Epithelial cell of prostate (primary cell): ENCODE data around the gene PI4KA.
"Not testable (repeated sequence)": the region's sequence is repeated elsewhere in the genome, so short reads cannot be mapped to it uniquely, and the experiment has no call there.

Experiments
- DNase-seq: peaks from one replicate; pipeline ENCODE4 v3.0.0-alpha.2; 2011; ENCODE audit warnings: low read depth, low spot score
- H3K27ac ChIP-seq: fragments of 450-650 bp; 2 replicates; pipeline ENCODE4 v1.5.1; 2017; ENCODE audit warnings: mild to moderate bottlenecking

The PI4KA gene

GRCh38 chr22:20674998-20675397 lies 183.6 kb downstream of the PI4KA start:
- DNase-seq: no peak
- H3K27ac ChIP-seq: no peak overlapping the region

- H3K27ac ChIP-seq: no peak overlapping the region
- DNase-seq: no peak
Measured at GRCh38 chr22:20673295-20674195, 185.1 kb downstream of the PI4KA start.

- no peak for DNase-seq
- H3K27ac ChIP-seq: no peak overlapping the region
Measured at GRCh38 chr22:20672732-20673131, 185.9 kb downstream of the PI4KA start.

GRCh38 chr22:20672082-20672424 lies 186.6 kb downstream of the PI4KA start:
- no peak for DNase-seq
- H3K27ac ChIP-seq: no peak overlapping the region

- no peak for DNase-seq
Measured at GRCh38 chr22:20671409-20672081, 187.1 kb downstream of the PI4KA start.

GRCh38 chr22:20670457-20671261 lies 188.0 kb downstream of the PI4KA start:
- H3K27ac ChIP-seq, DNase-seq: not testable (repeated sequence)

More at GRCh38 chr22:20671409-20672081, 187.1 kb downstream of the PI4KA start:
- no peak overlapping the region for H3K27ac ChIP-seq

- DNase-seq, H3K27ac ChIP-seq: not testable (repeated sequence)
Measured at GRCh38 chr22:20669884-20670283, 188.7 kb downstream of the PI4KA start.

GRCh38 chr22:20669471-20669870 lies 189.1 kb downstream of the PI4KA start:
- H3K27ac ChIP-seq, DNase-seq: not testable (repeated sequence)

- not testable (repeated sequence) for H3K27ac ChIP-seq, DNase-seq
Measured at GRCh38 chr22:20668769-20669168, 189.8 kb downstream of the PI4KA start.

- not testable (repeated sequence) for H3K27ac ChIP-seq, DNase-seq
Measured at GRCh38 chr22:20668226-20668625, 190.4 kb downstream of the PI4KA start.

GRCh38 chr22:20667548-20667947 lies 191.1 kb downstream of the PI4KA start:
- not testable (repeated sequence) for H3K27ac ChIP-seq, DNase-seq

GRCh38 chr22:20666560-20666959 lies 192.1 kb downstream of the PI4KA start:
- no peak for DNase-seq
- no peak overlapping the region for H3K27ac ChIP-seq

GRCh38 chr22:20664594-20664959 lies 194.0 kb downstream of the PI4KA start:
- DNase-seq: no peak
- H3K27ac ChIP-seq: no peak overlapping the region

- peak overlapping the region; percentile 47 for H3K27ac ChIP-seq
- no peak for DNase-seq
Measured at GRCh38 chr22:20663941-20664593, 194.5 kb downstream of the PI4KA start.

GRCh38 chr22:20663137-20663828 lies 195.3 kb downstream of the PI4KA start:
- peak; percentile 55 for DNase-seq
- H3K27ac ChIP-seq: peak overlapping the region; percentile 47

GRCh38 chr22:20662524-20663036 lies 196.0 kb downstream of the PI4KA start:
- not testable (repeated sequence) for DNase-seq, H3K27ac ChIP-seq

- DNase-seq: no peak
- H3K27ac ChIP-seq: no peak overlapping the region
Measured at GRCh38 chr22:20661473-20661872, 197.1 kb downstream of the PI4KA start.

- no peak for DNase-seq
- H3K27ac ChIP-seq: no peak overlapping the region
Measured at GRCh38 chr22:20660441-20661054, 198.1 kb downstream of the PI4KA start.

- DNase-seq: no peak
- H3K27ac ChIP-seq: no peak overlapping the region
Measured at GRCh38 chr22:20659920-20660319, 198.7 kb downstream of the PI4KA start.
